ENCODE data around the gene RASSF10. TPM values are rescaled to one million over a fixed set of nuclear protein-coding genes. Genes with fewer than 3 reads are reported as not detected.

The RASSF10 gene
- total RNA-seq, 1 donor from 2014 or later: 2.0 TPM

- no peak for FAIRE-seq
Observed at GRCh38 chr11:13051257-13051656, 42.1 kb downstream of the RASSF10 start.

DNA sequence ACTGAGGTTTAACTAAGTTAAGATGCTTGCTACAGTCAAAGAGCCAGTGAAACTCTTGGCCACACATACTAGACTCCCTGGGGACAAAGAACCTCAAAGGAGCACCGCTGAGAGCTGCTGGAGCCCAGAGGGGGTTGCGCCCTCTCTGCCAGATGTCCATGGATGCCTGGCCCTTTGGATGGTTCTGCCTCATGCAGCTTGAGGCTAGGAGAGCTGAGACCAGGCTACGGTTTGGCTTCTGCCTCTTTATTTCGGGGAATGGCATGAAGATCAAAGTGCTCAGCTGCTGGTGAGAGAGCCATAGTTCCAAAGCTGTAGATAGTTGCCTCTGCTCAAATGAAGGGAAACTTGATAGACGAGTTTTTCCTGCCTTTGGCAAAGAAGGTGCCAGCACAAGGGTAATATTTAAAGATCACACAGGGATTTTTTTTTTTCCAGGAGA, 43.0 kb downstream of the RASSF10 start:
- no peak for TF ChIP-seq EZH2 (IDR thresholded peaks at IDR 0.05; ENCODE audit: insufficient read depth, low read length)
- TF ChIP-seq, protein P1, sequence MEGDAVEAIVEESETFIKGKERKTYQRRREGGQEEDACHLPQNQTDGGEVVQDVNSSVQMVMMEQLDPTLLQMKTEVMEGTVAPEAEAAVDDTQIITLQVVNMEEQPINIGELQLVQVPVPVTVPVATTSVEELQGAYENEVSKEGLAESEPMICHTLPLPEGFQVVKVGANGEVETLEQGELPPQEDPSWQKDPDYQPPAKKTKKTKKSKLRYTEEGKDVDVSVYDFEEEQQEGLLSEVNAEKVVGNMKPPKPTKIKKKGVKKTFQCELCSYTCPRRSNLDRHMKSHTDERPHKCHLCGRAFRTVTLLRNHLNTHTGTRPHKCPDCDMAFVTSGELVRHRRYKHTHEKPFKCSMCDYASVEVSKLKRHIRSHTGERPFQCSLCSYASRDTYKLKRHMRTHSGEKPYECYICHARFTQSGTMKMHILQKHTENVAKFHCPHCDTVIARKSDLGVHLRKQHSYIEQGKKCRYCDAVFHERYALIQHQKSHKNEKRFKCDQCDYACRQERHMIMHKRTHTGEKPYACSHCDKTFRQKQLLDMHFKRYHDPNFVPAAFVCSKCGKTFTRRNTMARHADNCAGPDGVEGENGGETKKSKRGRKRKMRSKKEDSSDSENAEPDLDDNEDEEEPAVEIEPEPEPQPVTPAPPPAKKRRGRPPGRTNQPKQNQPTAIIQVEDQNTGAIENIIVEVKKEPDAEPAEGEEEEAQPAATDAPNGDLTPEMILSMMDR (IDR thresholded peaks at IDR 0.05; ENCODE audit: insufficient read depth, low read depth, low read length): no peak
- no peak for DNase-seq (ENCODE audit: low read depth)
- H3K4me3 Mint-ChIP-seq (ENCODE audit: unreplicated experiment): no peak overlapping the region
- no peak for FAIRE-seq
- Histone ChIP-seq H2AFZ (ENCODE audit: low read depth, low read length) (no peak overlapping the region), H3K4me3 (ENCODE audit: insufficient read depth, low read depth, low read length) (no peak overlapping the region), H3K27me3 (ENCODE audit: insufficient read depth, low read length) (peaks cover 2% of the 10 kb centered on the region), H3K9me3 (ENCODE audit: insufficient read depth, low read depth, low read length) (no peaks in the 10 kb centered on the region), H4K20me1 (ENCODE audit: insufficient read depth, low read length) (no peaks in the 10 kb centered on the region), H3K79me2 (ENCODE audit: insufficient read depth, low read length) (no peaks in the 10 kb centered on the region), H3K4me2 (ENCODE audit: low read length) (no peak overlapping the region), H3K27ac (ENCODE audit: low read depth, low read length) (no peak overlapping the region), H3K9ac (ENCODE audit: low read length) (no peak overlapping the region), H3K36me3 (ENCODE audit: insufficient read depth, low read length) (no peaks in the 10 kb centered on the region), H3K4me1 (ENCODE audit: insufficient read depth, low read length) (no peaks in the 10 kb centered on the region)
- no peaks in the 10 kb centered on the region for H3K27me3 Mint-ChIP-seq (ENCODE audit: low read depth, unreplicated experiment)
- H3K4me1 Mint-ChIP-seq (ENCODE audit: low read depth, unreplicated experiment): peaks cover 10% of the 10 kb centered on the region
- no peak overlapping the region for H3K27ac Mint-ChIP-seq (ENCODE audit: unreplicated experiment)
- peaks cover 4% of the 10 kb centered on the region for H3K9me3 Mint-ChIP-seq (ENCODE audit: unreplicated experiment)
- peaks cover 2% of the 10 kb centered on the region for H3K36me3 Mint-ChIP-seq (ENCODE audit: low read depth, unreplicated experiment)

More at GRCh38 chr11:13051257-13051656, 42.1 kb downstream of the RASSF10 start:
- no peak overlapping the region for H3K27ac Mint-ChIP-seq (ENCODE audit: unreplicated experiment)
- H3K9me3 Mint-ChIP-seq (ENCODE audit: unreplicated experiment): peaks cover 4% of the 10 kb centered on the region
- no peaks in the 10 kb centered on the region for H4K20me1 ChIP-seq (ENCODE audit: insufficient read depth, low read length)
- no peak overlapping the region for H3K4me2 ChIP-seq (ENCODE audit: low read length)
- H3K4me1 ChIP-seq (ENCODE audit: insufficient read depth, low read length): no peaks in the 10 kb centered on the region
- H3K9me3 ChIP-seq (ENCODE audit: insufficient read depth, low read depth, low read length): no peaks in the 10 kb centered on the region
- no peaks in the 10 kb centered on the region for H3K27me3 Mint-ChIP-seq (ENCODE audit: low read depth, unreplicated experiment)
- peak; percentile 24 for DNase-seq (ENCODE audit: low read depth)
- H3K36me3 ChIP-seq (ENCODE audit: insufficient read depth, low read length): no peaks in the 10 kb centered on the region
- peaks cover 8% of the 10 kb centered on the region for H3K27me3 ChIP-seq (ENCODE audit: insufficient read depth, low read length)
- no peak overlapping the region for H3K4me3 ChIP-seq (ENCODE audit: insufficient read depth, low read depth, low read length)
- H3K4me3 Mint-ChIP-seq (ENCODE audit: unreplicated experiment): no peak overlapping the region
- no peak overlapping the region for H3K9ac ChIP-seq (ENCODE audit: low read length)
- H3K27ac ChIP-seq (ENCODE audit: low read depth, low read length): no peak overlapping the region
- no peak overlapping the region for H2AFZ ChIP-seq (ENCODE audit: low read depth, low read length)
- TF ChIP-seq EZH2 (IDR thresholded peaks at IDR 0.05; ENCODE audit: insufficient read depth, low read length): no peak
- TF ChIP-seq, protein P1 (IDR thresholded peaks at IDR 0.05; ENCODE audit: insufficient read depth, low read depth, low read length): no peak
- H3K79me2 ChIP-seq (ENCODE audit: insufficient read depth, low read length): no peaks in the 10 kb centered on the region
- peaks cover 10% of the 10 kb centered on the region for H3K4me1 Mint-ChIP-seq (ENCODE audit: low read depth, unreplicated experiment)
- peaks cover 2% of the 10 kb centered on the region for H3K36me3 Mint-ChIP-seq (ENCODE audit: low read depth, unreplicated experiment)

GRCh38 chr11:13053255-13053917, 44.3 kb downstream of the RASSF10 start:
- Mint-ChIP-seq H3K27me3 (ENCODE audit: low read depth, unreplicated experiment) (no peaks in the 10 kb centered on the region), H3K4me3 (ENCODE audit: unreplicated experiment) (no peak overlapping the region), H3K36me3 (ENCODE audit: low read depth, unreplicated experiment) (peaks cover 2% of the 10 kb centered on the region), H3K9me3 (ENCODE audit: unreplicated experiment) (peaks cover 4% of the 10 kb centered on the region), H3K27ac (ENCODE audit: unreplicated experiment) (no peak overlapping the region), H3K4me1 (ENCODE audit: low read depth, unreplicated experiment) (peaks cover 10% of the 10 kb centered on the region)
- Histone ChIP-seq H3K9me3 (ENCODE audit: insufficient read depth, low read depth, low read length) (no peaks in the 10 kb centered on the region), H3K27me3 (ENCODE audit: insufficient read depth, low read length) (no peaks in the 10 kb centered on the region), H3K4me2 (ENCODE audit: low read length) (no peak overlapping the region), H3K27ac (ENCODE audit: low read depth, low read length) (no peak overlapping the region), H3K4me3 (ENCODE audit: insufficient read depth, low read depth, low read length) (no peak overlapping the region), H3K4me1 (ENCODE audit: insufficient read depth, low read length) (no peaks in the 10 kb centered on the region), H2AFZ (ENCODE audit: low read depth, low read length) (no peak overlapping the region), H3K79me2 (ENCODE audit: insufficient read depth, low read length) (no peaks in the 10 kb centered on the region), H3K36me3 (ENCODE audit: insufficient read depth, low read length) (no peaks in the 10 kb centered on the region), H3K9ac (ENCODE audit: low read length) (no peak overlapping the region), H4K20me1 (ENCODE audit: insufficient read depth, low read length) (no peaks in the 10 kb centered on the region)
- TF ChIP-seq, protein P1 (IDR thresholded peaks at IDR 0.05; ENCODE audit: insufficient read depth, low read depth, low read length): no peak
- no peak for TF ChIP-seq EZH2 (IDR thresholded peaks at IDR 0.05; ENCODE audit: insufficient read depth, low read length)
- DNase-seq (ENCODE audit: low read depth): no peak
- no peak for FAIRE-seq
